Left renal cortex interstitium (tissue), 4 donors: Measurements from ENCODE around the gene AGAP1. TPM values are rescaled to one million over a fixed set of nuclear protein-coding genes. Genes with fewer than 3 reads are reported as not detected.

Experiments
- DNase-seq, 4 donors: peaks; one replicate each; pipeline ENCODE4 v3.0.0-alpha.2; 2013; ENCODE audit warnings: low read depth in 4 of 4, low spot score in 2 of 4, missing footprints in 1 of 4
- polyA plus RNA-seq, 4 donors: library from polyadenylated mRNA; unstranded; fragments of 120-200 nt; gene quantifications; one replicate each; pipeline ENCODE4 v1.2.1, GENCODE V29; 2013; ENCODE audit not compliant: insufficient read length in 4 of 4

The AGAP1 gene
- polyA plus RNA-seq, 4 donors, result 18.1 to 22.7 (median 19.7) TPM

DNA sequence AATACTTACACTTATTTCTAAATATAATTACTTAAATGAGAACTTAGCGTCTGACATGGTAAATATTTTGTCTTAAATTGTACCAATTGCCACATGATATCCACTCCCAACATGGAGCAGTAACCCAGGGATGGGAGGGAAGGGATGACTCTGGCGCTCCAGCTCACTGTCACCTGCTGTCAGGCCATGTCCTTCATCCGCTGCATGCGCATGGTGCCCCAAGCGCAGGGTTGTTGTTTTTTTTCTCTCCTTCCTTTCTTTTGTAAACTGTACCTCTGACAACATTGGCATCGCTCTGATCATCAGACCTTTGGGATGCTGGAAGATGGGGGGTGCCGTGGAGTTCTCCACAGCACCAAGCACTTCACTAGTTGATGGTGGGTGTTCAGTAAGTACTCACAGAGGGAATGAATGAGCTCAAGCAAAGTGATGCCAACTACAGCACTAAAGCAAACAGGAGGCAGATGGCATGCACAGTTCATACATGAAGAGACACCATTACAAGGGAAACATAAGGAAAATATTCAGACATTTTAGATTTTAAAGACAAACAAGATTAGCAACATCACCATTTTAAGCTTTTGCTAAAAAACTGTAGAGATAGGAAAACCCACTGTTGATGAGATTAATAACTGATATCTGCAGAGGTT, 426.5 kb downstream of the AGAP1 start:
- no peak for DNase-seq

DNA sequence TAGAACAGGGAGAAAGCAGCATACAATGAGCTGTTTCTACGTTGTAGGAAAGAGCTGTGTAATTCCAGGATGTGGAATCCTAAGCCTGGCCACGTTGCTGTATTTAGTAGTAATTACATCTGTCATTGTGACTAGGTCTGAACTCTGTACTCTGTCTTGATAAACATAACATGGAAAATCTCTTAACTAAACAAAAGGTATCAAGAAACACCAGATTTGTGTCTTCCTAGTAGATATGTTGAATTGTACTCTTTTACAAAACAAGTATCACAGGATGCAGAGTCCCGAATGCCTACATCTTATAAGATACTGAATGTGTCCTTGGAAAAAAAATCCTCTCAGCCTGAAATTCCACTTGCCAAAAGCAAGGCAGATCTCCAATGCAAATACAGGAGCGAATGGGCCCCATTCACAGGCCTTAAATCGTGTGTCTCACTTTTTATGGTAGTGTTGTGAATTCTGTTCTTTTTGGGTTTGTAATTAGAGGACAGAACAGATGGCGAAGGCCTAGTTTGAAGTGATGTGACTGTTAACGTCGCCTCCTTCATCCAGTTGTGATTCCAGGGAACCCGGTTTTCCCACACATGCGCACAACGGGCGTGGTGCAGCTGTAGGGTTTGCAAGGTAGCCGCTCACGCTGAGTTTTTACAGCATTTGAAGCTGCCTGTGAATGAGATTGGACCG, 427.8 kb downstream of the AGAP1 start:
- no peak for DNase-seq

DNA sequence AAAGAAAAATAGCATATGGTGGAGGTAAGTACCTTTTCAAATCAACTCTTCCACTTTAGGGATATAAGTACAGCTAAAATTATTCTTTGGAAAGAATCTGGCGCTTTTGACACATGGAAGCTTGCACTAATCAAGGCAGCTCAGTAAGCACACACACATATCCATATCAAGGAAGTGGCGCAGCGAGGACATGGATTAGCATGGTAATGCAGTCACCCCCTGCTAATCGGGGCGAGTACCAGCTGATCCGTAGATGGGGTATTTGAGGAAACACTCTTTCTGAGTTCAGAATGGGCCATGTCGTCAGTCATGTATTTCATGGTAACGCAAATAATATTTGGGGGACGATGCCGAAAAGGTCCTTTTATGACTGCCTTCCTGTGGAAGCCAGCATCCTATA, 429.0 kb downstream of the AGAP1 start:
- DNase-seq, result no peak

DNA sequence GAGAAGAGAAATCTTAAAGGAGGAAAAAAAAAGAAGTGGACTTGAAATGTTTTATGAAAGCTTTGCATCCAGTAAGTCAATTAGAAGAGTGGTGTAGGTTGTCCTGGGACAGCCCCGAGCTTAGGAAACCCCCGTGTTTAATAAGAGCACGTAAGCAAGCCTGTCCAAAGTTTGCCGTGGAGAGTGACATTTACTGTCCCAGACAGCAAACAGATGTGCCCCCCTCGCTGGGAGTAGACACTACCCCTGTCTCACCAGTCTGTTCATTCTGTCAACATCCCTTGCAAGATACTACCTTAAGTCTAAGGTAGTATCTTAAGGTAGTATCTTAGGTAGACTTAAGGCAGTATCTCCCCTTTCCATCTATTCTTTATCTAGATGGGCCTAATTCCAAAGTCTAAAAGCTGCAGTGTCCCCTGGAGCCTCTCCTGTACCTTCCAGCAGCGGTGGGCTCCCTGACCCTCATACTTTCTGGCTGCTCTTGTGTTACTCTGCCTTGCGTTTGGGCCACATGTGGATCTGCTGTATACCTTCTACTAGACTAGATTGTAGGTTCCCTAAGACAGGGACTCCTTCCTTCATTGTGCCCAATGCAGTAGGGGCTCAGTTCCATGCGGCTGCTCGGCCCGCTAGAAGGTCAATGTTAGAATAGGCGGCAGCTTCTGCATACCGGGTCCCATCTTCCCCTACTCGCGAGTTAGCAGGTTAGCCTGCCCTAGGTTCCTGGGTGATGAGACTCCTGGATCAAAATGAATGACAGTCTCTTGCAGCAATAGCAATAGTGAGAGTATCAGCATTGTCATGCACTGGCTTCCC, 430.2 kb downstream of the AGAP1 start:
- no peak for DNase-seq

DNA sequence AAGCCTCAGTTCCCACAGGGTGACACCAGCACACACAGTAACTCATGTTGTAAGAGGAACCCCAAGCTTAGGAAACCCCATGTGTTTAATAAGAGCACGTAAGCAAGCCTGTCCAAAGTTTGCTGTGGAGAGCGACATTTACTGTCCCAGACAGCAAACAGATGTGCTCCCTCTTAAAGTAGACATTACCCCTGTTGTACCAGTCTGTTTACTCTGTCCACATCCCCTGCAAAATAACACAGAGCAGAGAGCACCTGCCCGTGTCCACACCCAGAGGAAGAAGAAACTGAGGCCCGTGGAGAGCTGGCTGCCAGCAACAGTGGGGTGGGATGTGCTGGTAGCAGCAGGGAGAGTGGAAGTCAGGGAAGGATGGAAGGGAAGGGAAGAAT, 430.8 kb downstream of the AGAP1 start:
- no peak for DNase-seq

DNA sequence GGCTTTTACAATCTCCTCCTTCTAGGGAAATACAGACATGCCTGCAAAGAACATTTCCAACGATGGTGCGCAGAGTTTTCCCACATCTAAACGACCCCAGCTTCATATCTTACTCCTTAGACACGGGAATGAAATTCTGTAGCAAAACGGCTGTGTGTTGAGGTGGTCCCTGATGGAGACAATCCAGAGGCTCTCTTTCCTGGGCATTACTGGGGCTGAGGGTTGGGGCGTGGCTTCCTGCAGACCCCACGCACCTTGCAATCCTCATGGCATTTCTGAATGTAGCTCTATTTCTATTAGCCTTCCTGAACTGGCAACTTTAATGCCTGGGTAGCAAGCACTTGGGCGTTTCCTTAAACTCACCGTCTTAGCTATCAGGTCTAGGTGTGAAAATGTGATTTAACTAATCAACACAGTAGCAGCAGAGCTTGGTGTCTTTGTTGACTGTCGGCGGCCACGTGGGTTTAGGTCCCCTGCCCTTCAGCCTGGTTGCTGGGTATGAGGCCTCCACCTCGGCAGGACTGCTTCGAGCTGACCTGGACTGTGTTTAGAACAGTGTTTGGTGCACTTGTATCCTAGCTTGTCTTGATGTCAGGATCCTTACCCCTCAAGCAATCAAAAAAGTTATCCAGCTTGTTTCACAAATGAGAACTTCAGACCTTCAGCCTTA, 431.5 kb downstream of the AGAP1 start:
- DNase-seq, result no peak

DNA sequence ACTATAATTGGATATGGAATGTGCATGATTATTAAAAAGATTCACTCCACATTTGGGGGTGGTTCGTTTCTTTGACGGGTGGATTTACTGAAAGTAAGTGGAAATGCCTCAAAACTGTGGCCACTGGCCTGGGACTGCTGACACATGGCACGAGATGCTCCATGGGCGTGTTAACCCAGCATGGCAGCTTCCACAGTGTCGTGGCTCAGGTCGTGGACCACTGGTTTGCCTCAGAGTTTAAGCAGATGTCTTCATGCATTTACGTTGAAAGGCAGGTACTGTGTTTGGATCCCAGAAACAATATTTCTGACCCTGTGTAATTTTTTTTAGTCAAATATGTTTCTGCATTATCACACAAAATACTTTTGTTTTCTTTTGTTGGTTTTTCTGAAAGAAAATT, 432.4 kb downstream of the AGAP1 start:
- no peak for DNase-seq

DNA sequence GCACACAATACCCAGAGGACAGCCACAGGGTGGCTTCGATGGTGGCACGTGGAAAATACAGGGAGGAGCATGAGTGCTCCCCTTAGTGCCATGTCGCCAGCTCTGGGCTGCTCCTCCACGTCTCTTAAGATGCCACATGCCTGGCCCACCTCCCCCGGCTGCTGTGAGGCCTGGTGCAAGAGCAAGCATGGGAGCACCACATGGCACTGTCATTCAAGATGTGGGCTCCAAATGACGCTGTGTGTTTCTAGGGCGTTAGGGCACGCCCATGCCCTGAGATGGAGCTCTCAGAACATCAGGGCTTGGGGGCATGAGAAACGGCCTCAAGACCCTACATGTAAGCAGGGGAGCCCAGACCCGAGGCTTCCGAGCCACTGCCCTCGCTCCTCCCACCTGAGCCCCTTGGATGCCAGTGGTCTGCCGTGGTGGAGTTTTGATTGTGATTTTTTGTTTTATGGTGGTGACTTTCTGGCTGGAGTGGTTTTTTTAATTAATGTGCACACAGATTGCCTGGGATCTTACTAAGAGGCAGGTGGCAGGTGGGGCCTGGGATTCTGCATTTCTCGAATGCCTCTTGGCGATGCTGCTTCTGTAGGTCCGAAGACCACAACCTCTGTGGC, 435.0 kb downstream of the AGAP1 start:
- DNase-seq, result no peak

DNA sequence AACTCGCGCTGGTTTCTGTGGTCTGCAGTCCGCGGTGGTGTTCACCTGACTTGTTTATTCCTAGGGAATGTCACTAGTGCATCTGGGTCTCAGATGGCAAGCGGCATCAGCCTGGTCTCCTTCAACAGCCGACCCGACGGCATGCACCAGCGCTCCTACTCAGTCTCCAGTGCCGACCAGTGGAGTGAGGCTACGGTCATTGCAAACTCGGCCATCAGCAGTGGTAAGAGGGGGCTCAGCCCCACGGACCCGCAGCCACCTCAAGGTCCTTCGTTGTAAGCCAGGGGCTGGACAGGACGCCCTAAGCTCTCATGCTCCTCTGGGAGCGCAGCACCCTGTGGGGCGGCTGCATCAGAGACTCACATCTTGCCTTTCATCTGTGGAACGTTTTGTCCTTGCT, 436.9 kb downstream of the AGAP1 start:
- no peak for DNase-seq

DNA sequence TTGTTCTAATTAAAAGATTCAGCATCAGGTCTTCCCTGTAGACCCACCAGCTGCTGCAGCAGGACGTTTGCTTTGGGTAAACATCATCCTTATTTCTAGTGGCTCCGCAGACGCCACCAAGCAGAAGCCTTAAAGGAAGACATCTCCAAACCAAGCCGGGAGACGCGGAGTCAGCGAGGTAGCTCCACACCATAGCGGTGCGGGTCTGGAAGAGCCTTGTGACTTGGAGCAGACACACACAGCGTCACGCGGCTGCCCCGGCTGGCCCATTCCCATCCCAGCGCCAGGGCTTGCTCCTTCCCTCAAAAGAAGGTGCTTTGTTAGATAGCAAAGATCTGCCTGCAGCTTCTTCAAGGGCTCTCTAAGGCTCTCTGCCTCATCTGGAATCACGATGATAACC, 437.8 kb downstream of the AGAP1 start:
- no peak for DNase-seq

DNA sequence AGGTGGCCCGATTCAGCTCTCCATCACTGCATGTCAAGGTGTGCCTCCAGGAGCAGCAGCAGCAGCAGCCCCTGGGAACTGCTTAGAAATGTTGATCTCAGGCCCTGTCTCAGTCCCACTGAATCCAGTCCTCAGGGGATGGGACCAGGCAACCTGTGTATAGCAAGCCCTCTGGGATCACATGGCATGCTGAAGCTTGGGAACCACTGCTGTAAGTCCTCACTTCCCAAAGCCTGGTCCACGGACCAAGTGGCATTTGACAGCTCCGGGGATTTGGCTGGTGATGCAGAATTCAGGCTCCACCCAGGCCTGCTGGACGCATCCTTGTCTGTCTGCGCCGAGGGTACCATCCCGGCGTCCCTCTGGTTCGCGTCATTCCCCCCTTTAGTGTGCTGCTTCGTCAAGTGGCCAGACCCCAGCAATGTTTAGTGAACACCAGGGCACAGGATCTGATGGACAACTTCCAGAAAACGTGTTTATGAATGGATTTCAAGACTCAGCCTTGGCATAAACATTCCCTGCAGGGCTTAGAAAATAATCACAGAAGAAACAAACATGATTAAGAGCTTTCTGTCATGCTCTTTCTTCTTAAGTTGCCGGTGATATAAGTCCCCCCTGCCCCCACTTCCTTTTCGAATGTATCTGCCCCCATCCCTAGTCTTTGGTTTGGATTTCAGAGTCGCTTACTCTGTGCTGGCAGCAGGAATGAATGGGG, 440.4 kb downstream of the AGAP1 start:
- no peak for DNase-seq

DNA sequence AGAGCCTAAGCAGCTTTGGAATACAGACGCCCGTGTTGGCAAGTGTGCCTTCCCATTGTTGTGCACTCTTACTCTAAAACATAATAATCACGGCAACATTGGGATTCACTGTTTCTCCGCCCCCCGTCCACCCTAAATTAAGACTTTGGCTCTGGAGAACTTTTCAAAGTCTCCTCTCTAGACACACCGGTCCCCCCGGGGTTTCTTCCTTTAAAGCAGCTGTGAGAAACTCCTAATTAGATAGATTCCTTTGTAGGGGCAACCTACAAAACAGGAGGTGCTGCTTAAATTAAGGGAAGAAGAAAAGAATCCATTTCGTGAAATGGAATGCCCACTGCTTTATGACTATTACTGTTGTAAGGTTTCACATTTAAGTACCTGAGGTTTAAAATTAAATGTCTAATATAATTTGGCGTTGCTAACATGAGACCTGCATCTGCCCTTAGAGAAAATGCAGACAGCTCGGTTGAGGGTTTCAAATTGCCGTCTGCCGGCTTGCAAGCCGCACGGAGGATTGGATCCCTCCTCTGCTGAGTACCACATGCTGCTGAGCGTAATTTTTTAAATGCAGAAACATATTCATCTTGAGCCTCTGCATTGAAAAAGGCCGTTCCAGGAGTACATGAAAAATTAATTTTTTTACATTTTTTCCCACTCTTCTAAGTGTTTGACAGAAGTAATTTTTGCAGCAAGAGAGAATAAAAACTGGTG, 441.1 kb downstream of the AGAP1 start:
- no peak for DNase-seq

DNA sequence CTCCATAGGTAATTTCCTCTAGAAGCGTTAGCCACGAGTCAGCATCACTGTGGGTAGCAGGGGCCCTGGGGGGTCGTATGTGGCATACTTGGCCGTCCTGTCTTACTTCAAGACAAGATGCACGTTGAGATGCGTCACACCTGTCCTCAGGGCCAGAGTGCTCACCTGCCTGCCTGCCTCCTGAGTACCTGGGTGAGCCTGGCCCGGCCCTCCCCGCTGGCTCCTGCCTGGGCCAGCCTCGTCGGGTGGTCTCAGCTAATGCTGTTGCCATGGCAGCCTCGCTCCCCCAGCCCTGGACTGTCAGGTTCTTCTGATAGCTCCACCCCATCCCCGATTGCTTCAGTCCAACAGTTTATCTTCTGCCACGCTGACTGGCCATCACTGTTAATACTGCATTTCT, 441.9 kb downstream of the AGAP1 start:
- DNase-seq, result no peak

DNA sequence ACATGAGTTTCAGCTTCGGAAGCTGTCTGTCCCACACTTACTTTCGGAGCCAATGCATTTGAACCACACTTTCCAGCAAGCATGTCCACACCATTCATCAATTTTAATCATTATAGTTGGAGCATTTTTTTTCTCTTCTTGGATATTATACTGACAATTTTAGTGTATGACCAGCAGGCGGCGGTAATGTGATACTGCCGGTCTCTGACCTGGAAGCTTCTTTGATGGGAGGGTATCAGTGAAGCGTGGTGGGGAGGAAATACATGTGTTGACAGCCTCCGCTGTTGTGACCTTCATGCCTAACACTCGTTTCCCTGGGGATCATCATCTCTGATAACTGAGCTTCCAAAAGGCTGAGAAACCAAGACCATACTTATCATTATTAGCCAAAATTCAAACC, 442.6 kb downstream of the AGAP1 start:
- no peak for DNase-seq

DNA sequence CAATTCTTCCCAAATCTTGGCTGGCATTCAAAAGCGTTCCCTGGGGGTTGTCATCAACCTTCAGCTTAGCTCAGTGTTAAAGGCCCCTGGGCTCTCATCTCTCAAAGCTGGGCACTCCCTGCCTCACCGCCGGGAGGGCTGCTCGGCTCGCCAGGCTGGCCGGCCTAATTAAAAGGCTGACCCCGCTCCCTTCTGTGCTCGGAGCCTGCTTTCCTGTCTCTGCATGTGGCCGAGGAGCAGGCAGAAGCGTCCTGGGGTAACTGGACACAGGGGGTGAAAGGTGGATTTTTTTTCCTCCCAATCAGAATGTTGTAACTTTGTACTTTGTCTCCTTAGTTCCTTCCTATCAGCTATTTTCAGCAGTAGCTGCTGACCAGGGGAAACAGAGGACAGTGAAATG, 443.2 kb downstream of the AGAP1 start:
- DNase-seq, result no peak

DNA sequence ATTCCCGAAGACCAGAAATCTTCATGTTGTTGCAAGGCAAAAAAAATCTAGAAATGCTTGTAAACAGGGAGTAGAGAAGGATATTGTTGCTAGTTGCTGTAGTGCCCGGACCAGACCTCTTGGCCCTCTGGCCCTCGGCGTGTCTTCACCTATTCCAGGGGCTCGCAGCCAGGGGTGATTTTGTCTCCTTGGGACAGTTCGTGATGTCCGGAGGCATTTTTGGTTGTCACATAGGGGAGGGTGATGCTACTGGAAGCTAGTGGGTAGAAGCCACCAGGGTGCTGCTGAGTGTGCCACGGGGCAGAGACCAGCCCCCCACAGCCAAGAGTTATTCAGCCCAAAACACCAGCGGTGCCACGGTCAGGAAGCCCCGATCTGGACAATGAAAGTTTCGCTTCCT, 443.7 kb downstream of the AGAP1 start:
- DNase-seq, result no peak

DNA sequence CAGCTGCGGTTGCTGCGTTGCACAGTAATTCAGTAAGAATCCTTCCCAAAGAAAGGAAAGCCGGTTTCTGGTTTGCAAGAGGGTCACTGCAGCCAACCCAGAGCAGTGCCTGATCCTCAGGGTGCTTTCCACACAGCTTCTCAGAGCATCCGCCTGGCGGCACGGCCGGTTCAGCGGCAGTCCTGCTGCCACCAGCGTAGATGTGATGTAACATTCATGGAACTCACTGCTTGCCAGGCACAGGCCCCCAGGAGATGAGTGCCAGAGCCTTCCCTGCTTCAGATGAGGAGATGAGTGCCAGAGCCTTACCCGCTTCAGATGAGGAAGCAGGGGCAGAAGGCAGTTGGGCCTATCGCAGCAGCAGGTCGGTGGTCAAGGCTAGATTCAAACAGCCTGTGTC, 444.1 kb downstream of the AGAP1 start:
- DNase-seq, result no peak

DNA sequence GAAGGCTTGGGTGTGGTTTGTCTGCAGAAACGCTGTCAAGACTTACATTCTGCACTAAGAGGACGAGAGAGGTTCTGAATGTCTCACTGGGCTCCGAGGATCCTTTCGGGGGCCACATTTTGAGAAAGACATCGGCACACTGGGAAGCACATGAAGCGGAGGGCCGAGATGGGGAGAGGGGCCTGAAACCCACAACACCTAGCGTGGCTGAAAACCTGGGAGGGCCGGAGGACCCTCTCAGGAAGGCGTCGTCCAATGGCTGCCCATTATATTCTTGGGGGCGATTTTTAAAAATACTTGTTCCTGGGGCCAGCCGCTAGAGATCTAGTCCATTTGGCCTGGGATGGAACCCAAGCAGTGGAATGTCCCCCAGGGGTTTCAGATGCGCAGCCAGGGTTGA, 444.8 kb downstream of the AGAP1 start:
- DNase-seq, result no peak

DNA sequence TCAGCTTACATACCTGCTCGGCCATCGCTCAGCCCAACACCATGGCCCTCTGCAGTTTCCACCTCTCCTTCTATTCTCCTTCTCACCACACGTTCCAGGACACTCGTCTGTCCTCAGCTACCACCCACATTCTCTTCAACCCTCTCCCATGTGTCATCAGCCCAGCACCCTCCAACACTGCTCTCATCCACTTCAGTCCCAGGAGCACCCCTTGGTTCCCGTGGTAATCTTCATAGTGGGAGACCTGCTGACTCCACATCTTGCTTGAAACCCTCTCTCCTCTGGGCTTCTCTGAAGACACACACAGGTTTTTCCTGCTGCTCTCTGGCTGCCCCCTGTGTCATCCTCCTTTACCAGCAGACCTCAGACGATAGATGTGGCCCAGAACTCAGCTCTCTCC, 445.6 kb downstream of the AGAP1 start:
- DNase-seq, result no peak

DNA sequence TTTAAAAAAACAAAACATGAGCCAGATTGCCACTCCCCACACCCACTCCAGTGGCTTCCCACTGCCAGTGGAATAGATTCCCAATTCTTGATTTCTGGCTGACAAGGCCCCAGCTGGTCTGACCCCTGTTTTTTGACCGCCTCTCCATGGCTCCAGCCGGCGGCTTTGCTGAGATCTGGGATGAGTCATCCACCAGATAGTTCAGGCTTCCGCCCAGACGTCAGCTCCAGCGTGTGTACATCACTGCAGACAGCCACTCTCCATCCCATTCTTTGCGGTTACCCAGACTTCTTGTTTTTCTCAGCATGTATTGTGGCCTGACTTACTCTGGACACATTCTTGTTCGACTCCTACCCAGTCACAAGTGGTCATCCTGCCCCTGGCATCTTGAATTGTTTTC, 446.5 kb downstream of the AGAP1 start:
- no peak for DNase-seq
